ENCODE measurements around the gene PPM1K. TPM values are rescaled to one million over a fixed set of nuclear protein-coding genes. Genes with fewer than 3 reads are reported as not detected.

The PPM1K gene
- total and polyA plus RNA-seq, 2 donors (not counting 3 experiments of a cell fraction or from before 2014, with no cell fraction given) = 4.0 to 8.6 TPM

- TSS peak; percentile 70 for BruUV-seq (replicated peaks)
- dilution Hi-C loops (cut with MboI; ENCODE audit: extremely low pct_ligation_motif_present, low sequenced_read_pairs) (no loop called here), intact Hi-C loops (cut with micrococcal nuclease) (no loop called here)
- Histone ChIP-seq H2AFZ (ENCODE audit: low read depth, low read length) (peak overlapping the region; percentile 100), H3K27me3 (ENCODE audit: control insufficient read depth in 2 of 2, insufficient read depth in 2 of 2, low read length in 2 of 2) (no peaks in the 10 kb centered on the region), H4K20me1 (replicated peaks; ENCODE audit: control insufficient read depth, extremely low read depth, insufficient read depth, low read length) (no peaks in the 10 kb centered on the region), H3K79me2 (ENCODE audit: control insufficient read depth, insufficient read depth, low read length) (no peaks in the 10 kb centered on the region), H3K36me3 (ENCODE audit: control insufficient read depth in 2 of 2, extremely low read depth in 1 of 2, insufficient read depth in 2 of 2, low read length in 2 of 2) (no peaks in the 10 kb centered on the region), H3K4me1 (ENCODE audit: control insufficient read depth, extremely low read depth, insufficient read depth, low read length) (peaks cover 16% of the 10 kb centered on the region), H3K9ac (replicated peaks; ENCODE audit: extremely low read depth, insufficient read depth, low read length) (peak overlapping the region; percentile 85), H3K9me1 (replicated peaks; ENCODE audit: control insufficient read depth, extremely low read depth, insufficient read depth, low read length) (no peaks in the 10 kb centered on the region), H3K4me2 (ENCODE audit: insufficient read depth, low read length) (peak overlapping the region; percentile 98), H3K9me3 (replicated peaks; ENCODE audit: control insufficient read depth, insufficient read depth, low read length) (no peaks in the 10 kb centered on the region), H3K27ac (ENCODE audit: insufficient read depth, low read depth, low read length) (peak overlapping the region; percentile 89), H3K4me3 (replicated peaks in 1 of 3; ENCODE audit: insufficient read depth in 1 of 3, low read depth in 1 of 3, low read length in 3 of 3) (peak overlapping the region in 2 of 3 experiments; percentile 21 to 50)
- FAIRE-seq (peak; percentile 77), DNase-seq (ENCODE audit: low read depth, low spot score) (peak; percentile 79)
- POLR2A ChIA-PET = no interaction called here
- TF ChIP-seq MYC (IDR thresholded peaks at IDR 0.05; ENCODE audit: low read depth, low read length) (no peak), MAX (IDR thresholded peaks at IDR 0.05; ENCODE audit: insufficient read depth, insufficient read length) (no peak), CTCF (IDR thresholded peaks at IDR 0.05; ENCODE audit: extremely low read depth in 1 of 2, insufficient read depth in 1 of 2, low read depth in 1 of 2, low read length in 2 of 2) (no peak), JUN (IDR thresholded peaks at IDR 0.05; ENCODE audit: borderline replicate concordance, insufficient read depth, insufficient read length, low read depth) (no peak), EZH2 (IDR thresholded peaks at IDR 0.05; ENCODE audit: borderline replicate concordance, low read depth, low read length, severe bottlenecking) (no peak), GATA2 (IDR thresholded peaks at IDR 0.05; ENCODE audit: insufficient read depth, insufficient read length, low read depth, low read length) (no peak), POLR2A (IDR thresholded peaks at IDR 0.05; ENCODE audit: low read depth, low read length) (no peak), FOS (IDR thresholded peaks at IDR 0.05; ENCODE audit: borderline replicate concordance, insufficient read depth, low read length) (no peak), POLR2AphosphoS5 (IDR thresholded peaks at IDR 0.05; ENCODE audit: insufficient read depth, low read depth, low read length) (no peak)
- CTCF ChIA-PET = interaction anchor here (0.8 to 1.6 kb wide), 4 partner anchors 12 to 284 kb away, joined by 3 to 10 read pairs (median 4); no protein-coding TSS in a partner anchor
Measured at GRCh38 chr4:88230969-88231771, 53.2 kb downstream of the PPM1K start.
